NCI-H82 treated with DMSO at 0.1 percent for 48 hours (cell line): ENCODE measurements around the gene DNM3.

Experiments
- DNase-seq: peaks from one replicate; lab custom pipeline; 2025; ENCODE audit not compliant: unreplicated experiment; lab: John Stamatoyannopoulos, UW

DNM3 gene

GRCh38 chr1:171966426-171967220 lies 125.3 kb downstream of the DNM3 start:
- no peak for DNase-seq

- no peak for DNase-seq
Measured at GRCh38 chr1:171969226-171969625, 127.9 kb downstream of the DNM3 start.

- no peak for DNase-seq
Measured at GRCh38 chr1:171969813-171970212, 128.5 kb downstream of the DNM3 start.

- DNase-seq, result no peak
Measured at GRCh38 chr1:171972846-171973245, 131.5 kb downstream of the DNM3 start.

GRCh38 chr1:171973421-171973820 lies 132.1 kb downstream of the DNM3 start:
- no peak for DNase-seq

GRCh38 chr1:171981303-171981702 lies 140.0 kb downstream of the DNM3 start:
- no peak for DNase-seq

- DNase-seq, result no peak
Measured at GRCh38 chr1:171983584-171983983, 142.3 kb downstream of the DNM3 start.

- no peak for DNase-seq
Measured at GRCh38 chr1:171984262-171984661, 143.0 kb downstream of the DNM3 start.

- DNase-seq, result peak; percentile 13
Measured at GRCh38 chr1:171984850-171985485, 143.7 kb downstream of the DNM3 start.

GRCh38 chr1:171985639-171986038 lies 144.3 kb downstream of the DNM3 start:
- DNase-seq, result no peak

GRCh38 chr1:171988243-171988885 lies 147.1 kb downstream of the DNM3 start:
- DNase-seq, result no peak

- DNase-seq, result no peak
Measured at GRCh38 chr1:171990371-171990770, 149.1 kb downstream of the DNM3 start.

- no peak for DNase-seq
Measured at GRCh38 chr1:171994293-171994692, 153.0 kb downstream of the DNM3 start.

- DNase-seq, result no peak
Measured at GRCh38 chr1:171995573-171995972, 154.3 kb downstream of the DNM3 start.

- no peak for DNase-seq
Measured at GRCh38 chr1:171997936-171998335, 156.6 kb downstream of the DNM3 start.

- DNase-seq, result no peak
Measured at GRCh38 chr1:171998711-171999110, 157.4 kb downstream of the DNM3 start.

- DNase-seq, result no peak
Measured at GRCh38 chr1:171999756-172000155, 158.5 kb downstream of the DNM3 start.

- no peak for DNase-seq
Measured at GRCh38 chr1:172001288-172001687, 160.0 kb downstream of the DNM3 start.

- peak; percentile 28 for DNase-seq
Measured at GRCh38 chr1:172002725-172003345, 161.5 kb downstream of the DNM3 start.

GRCh38 chr1:172003766-172004530 lies 162.7 kb downstream of the DNM3 start:
- DNase-seq, result no peak

GRCh38 chr1:172004671-172005070 lies 163.4 kb downstream of the DNM3 start:
- no peak for DNase-seq
